ENCODE measurements around the gene QRFP.

GRCh38 chr9:130861372-130862180, 35.0 kb downstream of the QRFP start:
- TF ChIP-seq EP300 (IDR thresholded peaks at IDR 0.05; ENCODE audit: borderline replicate concordance) (no peak), YY1 (IDR thresholded peaks at IDR 0.05; ENCODE audit: low read depth) (no peak), FOXM1 (IDR thresholded peaks at IDR 0.05; ENCODE audit: borderline replicate concordance, low read depth) (no peak), EGR1 (IDR thresholded peaks at IDR 0.05) (no peak), NFIC (IDR thresholded peaks at IDR 0.05) (no peak), USF1 (IDR thresholded peaks at IDR 0.05) (no peak), TAF1 (IDR thresholded peaks at IDR 0.05; ENCODE audit: low read depth) (no peak), TCF12 (IDR thresholded peaks at IDR 0.05; ENCODE audit: low read depth) (no peak), RAD21 (IDR thresholded peaks at IDR 0.05; ENCODE audit: low read depth) (no peak), CREB1 (IDR thresholded peaks at IDR 0.05; ENCODE audit: low read depth) (no peak), CEBPB (IDR thresholded peaks at IDR 0.05) (no peak)
- TF ChIP-seq, protein P1, sequence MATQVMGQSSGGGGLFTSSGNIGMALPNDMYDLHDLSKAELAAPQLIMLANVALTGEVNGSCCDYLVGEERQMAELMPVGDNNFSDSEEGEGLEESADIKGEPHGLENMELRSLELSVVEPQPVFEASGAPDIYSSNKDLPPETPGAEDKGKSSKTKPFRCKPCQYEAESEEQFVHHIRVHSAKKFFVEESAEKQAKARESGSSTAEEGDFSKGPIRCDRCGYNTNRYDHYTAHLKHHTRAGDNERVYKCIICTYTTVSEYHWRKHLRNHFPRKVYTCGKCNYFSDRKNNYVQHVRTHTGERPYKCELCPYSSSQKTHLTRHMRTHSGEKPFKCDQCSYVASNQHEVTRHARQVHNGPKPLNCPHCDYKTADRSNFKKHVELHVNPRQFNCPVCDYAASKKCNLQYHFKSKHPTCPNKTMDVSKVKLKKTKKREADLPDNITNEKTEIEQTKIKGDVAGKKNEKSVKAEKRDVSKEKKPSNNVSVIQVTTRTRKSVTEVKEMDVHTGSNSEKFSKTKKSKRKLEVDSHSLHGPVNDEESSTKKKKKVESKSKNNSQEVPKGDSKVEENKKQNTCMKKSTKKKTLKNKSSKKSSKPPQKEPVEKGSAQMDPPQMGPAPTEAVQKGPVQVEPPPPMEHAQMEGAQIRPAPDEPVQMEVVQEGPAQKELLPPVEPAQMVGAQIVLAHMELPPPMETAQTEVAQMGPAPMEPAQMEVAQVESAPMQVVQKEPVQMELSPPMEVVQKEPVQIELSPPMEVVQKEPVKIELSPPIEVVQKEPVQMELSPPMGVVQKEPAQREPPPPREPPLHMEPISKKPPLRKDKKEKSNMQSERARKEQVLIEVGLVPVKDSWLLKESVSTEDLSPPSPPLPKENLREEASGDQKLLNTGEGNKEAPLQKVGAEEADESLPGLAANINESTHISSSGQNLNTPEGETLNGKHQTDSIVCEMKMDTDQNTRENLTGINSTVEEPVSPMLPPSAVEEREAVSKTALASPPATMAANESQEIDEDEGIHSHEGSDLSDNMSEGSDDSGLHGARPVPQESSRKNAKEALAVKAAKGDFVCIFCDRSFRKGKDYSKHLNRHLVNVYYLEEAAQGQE (IDR thresholded peaks at IDR 0.05; ENCODE audit: low read depth) = no peak
